ENCODE results near the gene BTG3.

Gene BTG3

GRCh38 chr21:17585875-17586450 is 26.7 kb downstream of the BTG3 start:
- DNase-seq (ENCODE audit: low spot score), result peak; percentile 60

DNA sequence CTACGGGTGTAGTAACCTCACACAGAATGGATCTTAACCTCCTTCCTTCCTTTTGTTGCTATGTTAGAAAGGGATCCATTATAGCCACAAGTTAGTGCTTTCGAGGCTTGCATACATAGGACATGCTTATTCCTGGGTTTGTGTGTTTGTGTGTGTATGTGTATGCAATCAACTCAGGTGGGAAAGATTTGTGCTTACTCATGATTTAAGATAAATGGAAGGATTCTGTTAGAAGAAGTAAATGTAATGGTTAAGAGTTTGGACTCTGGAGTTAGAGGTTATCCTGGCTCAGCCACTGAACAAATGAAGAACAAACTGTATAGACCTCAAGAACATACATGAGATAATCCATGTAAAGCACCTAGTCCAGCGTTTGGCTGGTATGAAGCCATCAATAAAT is 28.8 kb downstream of the BTG3 start:
- DNase-seq (ENCODE audit: low spot score), result no peak

DNA sequence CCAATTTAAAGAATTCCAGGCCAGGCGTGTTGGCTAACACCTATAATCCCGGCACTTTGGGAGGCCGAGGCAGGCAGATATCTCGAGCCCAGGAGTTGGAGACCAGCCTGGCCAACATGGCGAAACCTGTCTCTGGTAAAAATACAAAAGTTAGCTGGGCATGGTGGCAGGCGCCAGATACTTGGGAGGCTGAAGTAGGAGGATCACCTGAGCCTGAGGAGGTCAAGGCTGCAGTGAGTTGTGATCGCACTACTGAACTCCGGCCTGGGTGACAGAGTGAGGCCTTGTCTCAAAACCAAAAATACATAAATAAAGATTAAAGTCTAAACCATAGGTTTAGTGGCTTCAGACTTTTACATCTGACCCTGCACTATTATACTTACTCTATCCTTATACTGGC is 32.4 kb downstream of the BTG3 start:
- DNase-seq (ENCODE audit: low spot score), result no peak

GRCh38 chr21:17578876-17579275 is 33.8 kb downstream of the BTG3 start:
- DNase-seq (ENCODE audit: low spot score), result no peak

GRCh38 chr21:17578162-17578561 is 34.5 kb downstream of the BTG3 start:
- DNase-seq (ENCODE audit: low spot score), result no peak

DNA sequence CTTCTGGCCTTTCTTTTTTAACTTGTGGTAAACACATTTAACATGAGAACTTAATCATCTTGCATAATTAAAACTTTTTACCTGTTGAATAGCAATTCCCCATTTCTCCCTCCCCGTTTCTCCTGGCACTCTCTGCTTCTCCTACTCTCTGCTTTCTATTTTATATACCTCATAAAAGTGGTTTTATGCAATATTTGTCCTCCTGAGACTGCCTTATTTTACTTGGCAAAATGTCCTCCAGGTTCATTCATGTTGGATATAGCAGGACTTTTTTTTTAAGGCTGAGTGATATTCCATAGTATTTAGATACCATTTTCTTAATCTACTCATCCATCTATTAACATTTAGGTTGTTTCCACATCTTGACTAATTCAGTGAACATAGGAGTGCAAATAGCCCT is 35.0 kb downstream of the BTG3 start:
- DNase-seq (ENCODE audit: low spot score), result no peak

DNA sequence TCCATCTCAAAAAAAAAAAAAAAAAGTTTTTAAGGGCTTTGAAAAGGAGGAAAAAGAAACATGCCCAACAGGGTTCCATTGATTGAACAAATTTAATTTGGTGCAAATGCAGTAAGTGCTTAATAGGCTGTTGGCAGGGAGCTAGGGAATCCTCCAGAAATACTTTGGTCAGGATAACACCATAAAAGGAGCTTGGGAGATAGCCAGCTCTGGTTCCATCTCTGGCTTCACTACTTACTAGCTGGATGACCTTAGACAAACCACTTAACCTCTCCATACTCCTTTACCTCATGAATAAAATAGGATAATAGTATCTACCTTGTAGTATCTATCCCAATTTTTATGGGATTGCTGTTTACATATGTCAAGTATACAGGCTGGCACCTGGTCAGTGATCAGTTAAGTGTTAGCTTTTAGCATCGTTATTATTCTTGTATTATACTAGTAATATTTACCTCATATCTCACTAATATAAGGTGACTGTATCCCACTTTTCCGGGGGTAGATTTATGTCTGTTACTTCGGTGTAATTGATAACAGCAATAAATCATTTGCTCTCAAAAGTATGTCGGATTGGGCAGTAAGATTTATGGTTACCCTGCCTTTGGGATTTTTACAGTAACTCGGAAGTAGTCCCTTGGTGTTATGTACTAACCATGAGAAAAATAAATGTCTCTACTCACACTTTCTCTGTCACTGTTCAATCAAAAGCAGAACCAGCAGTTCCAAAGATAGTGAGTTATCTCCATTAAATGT is 36.4 kb downstream of the BTG3 start:
- DNase-seq (ENCODE audit: low spot score), result no peak

- DNase-seq (ENCODE audit: low spot score), result no peak
Measured at GRCh38 chr21:17575076-17575475, 37.6 kb downstream of the BTG3 start.

- no peak for DNase-seq (ENCODE audit: low spot score)
Measured at GRCh38 chr21:17572431-17572830, 40.3 kb downstream of the BTG3 start.

GRCh38 chr21:17570786-17571185 is 41.9 kb downstream of the BTG3 start:
- DNase-seq (ENCODE audit: low spot score), result no peak

GRCh38 chr21:17560377-17561025 is 52.2 kb downstream of the BTG3 start:
- no peak for DNase-seq (ENCODE audit: low spot score)

DNA sequence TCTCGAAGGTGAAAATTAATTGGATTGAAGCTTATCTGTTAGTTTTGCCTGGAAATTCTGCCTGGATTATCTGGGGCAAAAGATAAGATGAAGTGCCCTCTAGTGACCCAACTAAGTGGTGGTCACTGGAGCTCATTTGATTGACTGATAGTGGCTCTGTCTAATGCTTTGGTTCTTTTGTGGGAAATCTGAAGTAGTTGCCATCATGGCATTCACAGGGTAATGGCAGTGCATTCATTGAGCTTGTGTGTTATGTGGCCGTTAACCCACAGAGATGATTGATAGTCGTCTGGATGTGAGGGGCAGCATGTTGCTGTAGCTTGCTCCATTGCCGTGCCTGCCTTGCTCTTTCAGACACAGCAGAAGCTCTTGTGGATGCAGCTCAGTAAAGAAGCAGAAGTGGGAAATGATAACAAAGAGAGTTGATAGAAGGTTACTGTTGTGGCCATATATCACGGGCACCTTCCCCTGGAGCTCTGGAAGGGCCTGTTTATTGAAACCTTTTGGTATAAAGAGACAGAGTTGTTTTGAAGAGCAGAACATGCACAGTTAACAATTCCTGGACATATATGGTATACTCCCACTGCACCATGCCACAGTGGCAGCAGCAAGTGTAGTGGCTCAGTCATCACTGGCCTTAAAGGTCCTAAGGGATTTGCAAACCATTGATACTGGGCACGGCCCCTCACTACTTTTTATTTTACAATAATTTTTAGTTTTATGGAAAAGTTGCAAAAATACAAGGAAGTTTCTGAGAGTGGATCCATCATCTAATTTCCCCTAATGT is 57.8 kb downstream of the BTG3 start:
- DNase-seq (ENCODE audit: low spot score), result no peak

DNA sequence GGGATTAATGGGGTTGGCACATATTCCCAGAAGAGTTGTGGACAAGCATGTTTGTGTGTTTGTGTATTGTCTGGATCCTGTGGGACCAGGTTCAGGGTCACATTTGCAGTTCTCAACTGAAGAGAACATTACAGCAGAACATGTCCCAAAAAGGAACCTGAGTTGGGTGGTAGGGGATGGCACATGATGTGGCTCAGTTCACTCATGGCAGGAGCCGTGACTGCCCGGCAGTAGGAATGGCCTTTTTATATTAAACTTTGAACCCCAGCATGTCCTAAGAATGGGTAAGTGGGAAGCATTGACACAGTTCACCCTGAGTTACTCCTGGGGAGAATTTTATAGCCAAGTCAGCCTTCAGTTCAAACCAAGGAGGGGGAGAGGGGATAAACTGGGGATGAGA is 58.6 kb downstream of the BTG3 start:
- no peak for DNase-seq (ENCODE audit: low spot score)

DNA sequence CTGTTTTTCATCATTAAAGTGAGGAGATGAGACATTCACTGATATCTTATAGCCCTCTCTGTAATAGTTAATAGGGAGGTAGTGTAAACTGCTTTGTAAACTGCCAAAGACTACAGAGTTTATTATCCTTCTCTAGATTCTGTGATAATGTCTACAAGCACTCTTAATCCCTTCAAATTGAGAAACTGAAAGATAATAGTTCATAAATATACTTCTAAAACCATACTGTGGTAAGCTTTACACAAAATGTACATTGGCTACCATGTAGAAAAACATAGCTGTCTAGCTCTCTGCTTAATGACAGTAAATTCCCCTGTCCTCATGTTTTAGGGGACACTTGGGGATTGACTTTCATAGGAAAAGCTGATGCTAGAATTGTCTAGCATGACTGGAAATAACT is 60.3 kb downstream of the BTG3 start:
- no peak for DNase-seq (ENCODE audit: low spot score)

DNA sequence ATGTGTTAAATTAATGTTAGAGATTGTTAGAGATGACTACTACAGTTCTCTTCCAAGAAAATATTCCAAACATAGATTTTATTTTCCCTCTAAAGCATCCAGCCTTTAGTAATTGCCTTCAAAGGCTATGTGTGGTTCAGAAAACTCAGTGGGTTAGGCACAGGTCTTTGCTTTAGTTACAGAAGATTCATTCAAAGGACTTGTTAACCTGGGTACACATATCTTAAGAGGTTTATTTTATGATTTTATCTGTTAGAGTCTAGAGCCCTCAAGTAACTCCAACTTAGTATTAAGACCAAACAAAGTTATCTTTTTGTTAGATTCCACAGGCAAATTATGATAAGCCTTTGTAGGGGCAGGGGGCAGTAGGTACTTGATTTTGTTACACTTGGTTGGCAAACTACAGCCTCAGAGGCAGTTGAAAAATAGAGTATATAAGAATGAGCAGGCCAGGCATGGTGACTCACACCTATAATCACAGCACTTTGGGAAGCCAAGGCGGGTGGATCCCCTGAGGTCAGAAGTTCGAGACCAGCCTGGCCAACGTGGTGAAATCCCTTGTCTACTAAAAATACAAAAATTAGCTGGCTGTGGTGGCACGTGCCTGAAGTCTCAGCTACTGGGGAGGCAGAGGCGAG is 61.9 kb downstream of the BTG3 start:
- no peak for DNase-seq (ENCODE audit: low spot score)

DNA sequence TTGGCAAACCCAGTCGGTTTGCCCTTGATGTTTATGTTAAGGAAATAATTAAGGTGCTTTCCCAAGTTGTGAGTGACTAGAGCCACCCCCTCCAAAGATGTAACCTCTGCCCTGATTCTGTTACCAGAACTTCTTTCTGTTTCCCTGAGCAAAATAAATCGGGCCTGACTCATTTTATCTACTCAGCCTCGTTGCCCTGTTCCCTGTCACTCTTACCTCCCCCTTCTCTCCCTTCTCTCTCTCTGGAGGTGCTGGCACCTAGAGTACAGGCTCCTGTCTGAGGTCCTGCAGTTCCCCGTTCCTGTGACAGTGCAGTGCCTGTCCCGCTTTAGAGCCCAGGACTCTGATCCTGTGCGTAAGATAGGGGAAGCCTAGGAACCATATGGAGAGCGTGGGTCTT is 64.4 kb downstream of the BTG3 start:
- DNase-seq (ENCODE audit: low spot score), result no peak

- DNase-seq (ENCODE audit: low spot score), result no peak
Measured at GRCh38 chr21:17545007-17545406, 67.7 kb downstream of the BTG3 start.
